ENCODE results near the gene THSD4.

THSD4 gene

GRCh38 chr15:71559616-71560015 lies 444.3 kb downstream of the THSD4 start:
- no peak for TF ChIP-seq EZH2 (optimal IDR thresholded peaks at IDR 0.05; ENCODE audit: low read depth, low read length)
- no peak for TF ChIP-seq EZH2phosphoT487 (IDR thresholded peaks at IDR 0.05; ENCODE audit: low read length)
- no peak for TF ChIP-seq CTCF (IDR thresholded peaks at IDR 0.05; ENCODE audit: low read length)

GRCh38 chr15:71562251-71562650 lies 447.0 kb downstream of the THSD4 start:
- TF ChIP-seq EZH2 (optimal IDR thresholded peaks at IDR 0.05; ENCODE audit: low read depth, low read length) = no peak
- no peak for TF ChIP-seq EZH2phosphoT487 (IDR thresholded peaks at IDR 0.05; ENCODE audit: low read length)
- no peak for TF ChIP-seq CTCF (IDR thresholded peaks at IDR 0.05; ENCODE audit: low read length)
- DNase-seq = no peak
- H3K9me2 ChIP-seq (replicated peaks; ENCODE audit: insufficient read depth, low read length) = no peaks in the 10 kb centered on the region
- H3K4me1 ChIP-seq (ENCODE audit: low read length) = no peaks in the 10 kb centered on the region
- no peaks in the 10 kb centered on the region for H3K79me2 ChIP-seq (ENCODE audit: low read length)
- no peak overlapping the region for H2AFZ ChIP-seq (ENCODE audit: low read length)
- no peak overlapping the region for H3K27ac ChIP-seq (ENCODE audit: low read length)
- no peak overlapping the region for H3K4me3 ChIP-seq (ENCODE audit: low read length)
- no peaks in the 10 kb centered on the region for H3K36me3 ChIP-seq (replicated peaks; ENCODE audit: insufficient read depth, low read length)
- H3K9me3 ChIP-seq (replicated peaks; ENCODE audit: insufficient read depth, low read length) = no peaks in the 10 kb centered on the region
- no peaks in the 10 kb centered on the region for H3K27me3 ChIP-seq (replicated peaks; ENCODE audit: insufficient read depth, low read length)
- H3K4me2 ChIP-seq (ENCODE audit: low read depth, low read length) = no peak overlapping the region
- H3F3A ChIP-seq (ENCODE audit: insufficient read depth, low read length) = no peaks in the 10 kb centered on the region
- no peak overlapping the region for H3K9ac ChIP-seq (ENCODE audit: low read length)
- H4K20me1 ChIP-seq (ENCODE audit: insufficient read depth, low read length) = no peaks in the 10 kb centered on the region

More at GRCh38 chr15:71559616-71560015, 444.3 kb downstream of the THSD4 start:
- Histone ChIP-seq H3F3A (ENCODE audit: insufficient read depth, low read length) (no peaks in the 10 kb centered on the region), H3K4me1 (ENCODE audit: low read length) (no peaks in the 10 kb centered on the region), H4K20me1 (ENCODE audit: insufficient read depth, low read length) (no peaks in the 10 kb centered on the region), H3K27me3 (replicated peaks; ENCODE audit: insufficient read depth, low read length) (no peaks in the 10 kb centered on the region), H2AFZ (ENCODE audit: low read length) (no peak overlapping the region), H3K27ac (ENCODE audit: low read length) (no peak overlapping the region), H3K4me3 (ENCODE audit: low read length) (no peak overlapping the region), H3K36me3 (replicated peaks; ENCODE audit: insufficient read depth, low read length) (no peaks in the 10 kb centered on the region), H3K9me2 (replicated peaks; ENCODE audit: insufficient read depth, low read length) (no peaks in the 10 kb centered on the region), H3K9ac (ENCODE audit: low read length) (no peak overlapping the region), H3K79me2 (ENCODE audit: low read length) (no peaks in the 10 kb centered on the region), H3K4me2 (ENCODE audit: low read depth, low read length) (no peak overlapping the region), H3K9me3 (replicated peaks; ENCODE audit: insufficient read depth, low read length) (no peaks in the 10 kb centered on the region)
- no peak for DNase-seq

GRCh38 chr15:71564217-71564616 lies 448.9 kb downstream of the THSD4 start:
- Histone ChIP-seq H2AFZ (ENCODE audit: low read length) (no peak overlapping the region), H3F3A (ENCODE audit: insufficient read depth, low read length) (no peaks in the 10 kb centered on the region), H3K36me3 (replicated peaks; ENCODE audit: insufficient read depth, low read length) (no peaks in the 10 kb centered on the region), H3K27me3 (replicated peaks; ENCODE audit: insufficient read depth, low read length) (no peaks in the 10 kb centered on the region), H3K79me2 (ENCODE audit: low read length) (no peaks in the 10 kb centered on the region), H3K9ac (ENCODE audit: low read length) (no peak overlapping the region), H3K27ac (ENCODE audit: low read length) (no peak overlapping the region), H3K4me2 (ENCODE audit: low read depth, low read length) (no peak overlapping the region), H3K4me1 (ENCODE audit: low read length) (no peaks in the 10 kb centered on the region), H3K4me3 (ENCODE audit: low read length) (no peak overlapping the region), H3K9me3 (replicated peaks; ENCODE audit: insufficient read depth, low read length) (no peaks in the 10 kb centered on the region), H4K20me1 (ENCODE audit: insufficient read depth, low read length) (no peaks in the 10 kb centered on the region), H3K9me2 (replicated peaks; ENCODE audit: insufficient read depth, low read length) (no peaks in the 10 kb centered on the region)
- no peak for DNase-seq
- TF ChIP-seq EZH2phosphoT487 (IDR thresholded peaks at IDR 0.05; ENCODE audit: low read length) (no peak), CTCF (IDR thresholded peaks at IDR 0.05; ENCODE audit: low read length) (no peak), EZH2 (optimal IDR thresholded peaks at IDR 0.05; ENCODE audit: low read depth, low read length) (no peak)

All from MM.1S (cell line).